Measurements from ENCODE around the gene CRMP1.

Gene CRMP1

DNA sequence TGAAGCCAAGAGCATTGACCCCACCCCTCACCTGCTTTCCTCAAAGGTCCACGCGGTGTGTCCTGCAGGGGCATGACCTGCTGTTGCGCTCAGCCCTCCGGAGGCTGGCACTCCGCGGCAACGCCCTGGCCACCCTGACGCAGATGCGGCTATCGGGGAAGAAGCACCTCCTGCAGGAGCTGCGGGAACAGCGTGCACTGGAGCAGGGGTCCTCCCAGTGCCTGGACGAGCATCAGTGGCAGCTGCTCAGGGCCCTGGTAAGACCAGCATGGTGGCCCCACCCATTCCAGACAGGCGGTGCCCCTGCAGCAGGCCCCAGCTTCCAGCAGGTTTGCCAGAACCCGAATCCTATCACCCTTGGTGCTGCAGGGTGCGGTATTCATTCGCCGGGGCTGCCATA, 95.9 kb downstream of the CRMP1 start:
- no peak for DNase-seq (ENCODE audit: low read depth)

- DNase-seq (ENCODE audit: low read depth), result no peak
Observed at GRCh38 chr4:5795580-5795979, 97.3 kb downstream of the CRMP1 start.

DNA sequence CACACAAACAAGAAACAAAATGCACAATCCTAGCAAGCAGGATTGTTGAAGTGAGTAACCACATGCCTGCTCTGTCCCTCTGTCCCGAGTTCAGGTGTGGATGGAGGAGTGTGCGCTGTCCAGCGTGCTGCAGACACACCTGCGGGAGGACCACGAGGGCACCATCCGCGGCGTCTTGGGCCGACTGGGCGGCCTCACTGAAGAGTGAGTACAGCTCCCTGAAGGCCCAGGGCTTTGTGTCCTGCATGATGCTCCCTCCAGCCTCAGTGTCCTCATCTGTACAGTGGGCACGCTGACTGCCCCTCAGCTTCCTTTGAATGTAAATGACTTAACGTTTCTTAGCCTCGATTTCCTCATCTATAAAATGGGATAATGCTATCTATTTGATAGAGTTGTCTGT, 99.4 kb downstream of the CRMP1 start:
- no peak for DNase-seq (ENCODE audit: low read depth)

DNA sequence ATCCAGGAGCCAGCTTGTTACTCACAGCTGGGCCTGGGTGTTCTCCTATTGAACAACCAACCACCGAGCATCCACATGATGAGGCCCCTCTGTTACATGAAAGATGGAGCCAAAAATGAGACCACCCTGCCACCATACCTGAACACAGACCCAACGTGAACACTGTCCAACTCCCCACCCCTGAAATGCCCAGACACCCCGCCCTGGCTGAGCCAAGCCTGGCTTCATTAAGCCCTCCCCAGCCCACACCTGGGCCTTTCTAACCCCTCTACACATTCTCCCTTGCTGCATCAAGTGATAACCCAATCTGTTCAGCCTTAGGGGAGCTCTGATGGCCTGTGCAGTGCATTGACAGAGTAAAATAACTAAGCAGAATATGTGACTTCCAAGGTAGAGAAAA, 101.2 kb downstream of the CRMP1 start:
- DNase-seq (ENCODE audit: low read depth), result no peak

DNA sequence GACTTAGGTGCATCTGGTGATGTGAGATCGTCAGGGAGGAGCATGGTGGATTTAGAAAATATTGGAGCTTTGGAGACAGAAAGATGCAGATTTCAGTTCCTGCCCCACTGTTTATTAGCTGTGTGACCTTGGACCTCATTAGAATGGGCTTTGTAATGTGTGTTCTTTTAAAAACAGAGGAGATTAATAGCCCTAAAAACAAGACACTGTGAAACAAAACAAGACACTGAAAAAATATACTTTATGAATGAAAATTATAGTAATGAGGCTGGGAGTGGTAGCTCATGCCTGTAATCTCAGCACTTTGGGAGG, 102.4 kb downstream of the CRMP1 start:
- no peak for DNase-seq (ENCODE audit: low read depth)

DNA sequence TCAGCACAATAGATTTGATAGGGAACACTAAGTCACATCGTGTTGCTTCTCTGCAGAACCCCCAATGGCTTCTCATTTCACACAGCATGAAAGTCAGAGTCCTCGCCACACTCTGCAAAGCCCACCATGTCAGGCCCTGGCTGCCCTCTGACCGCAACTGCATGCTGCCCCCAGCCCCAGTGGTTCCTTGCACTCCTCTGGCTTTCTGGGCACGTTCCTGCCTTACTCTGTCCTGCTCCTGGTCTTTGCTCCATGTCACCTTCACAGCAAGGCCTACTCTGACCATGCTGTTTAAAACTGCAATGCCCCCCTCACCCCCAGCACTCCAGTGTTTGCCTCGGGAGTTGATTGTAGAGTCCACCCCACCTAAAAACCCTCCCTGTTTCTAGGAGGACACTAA, 103.7 kb downstream of the CRMP1 start:
- no peak for DNase-seq (ENCODE audit: low read depth)

- DNase-seq (ENCODE audit: low read depth), result no peak
Observed at GRCh38 chr4:5788144-5788543, 104.7 kb downstream of the CRMP1 start.

- no peak for DNase-seq (ENCODE audit: low read depth)
Observed at GRCh38 chr4:5787311-5787710, 105.6 kb downstream of the CRMP1 start.

GRCh38 chr4:5785806-5786680, 106.8 kb downstream of the CRMP1 start:
- DNase-seq (ENCODE audit: low read depth), result peak; percentile 49

DNA sequence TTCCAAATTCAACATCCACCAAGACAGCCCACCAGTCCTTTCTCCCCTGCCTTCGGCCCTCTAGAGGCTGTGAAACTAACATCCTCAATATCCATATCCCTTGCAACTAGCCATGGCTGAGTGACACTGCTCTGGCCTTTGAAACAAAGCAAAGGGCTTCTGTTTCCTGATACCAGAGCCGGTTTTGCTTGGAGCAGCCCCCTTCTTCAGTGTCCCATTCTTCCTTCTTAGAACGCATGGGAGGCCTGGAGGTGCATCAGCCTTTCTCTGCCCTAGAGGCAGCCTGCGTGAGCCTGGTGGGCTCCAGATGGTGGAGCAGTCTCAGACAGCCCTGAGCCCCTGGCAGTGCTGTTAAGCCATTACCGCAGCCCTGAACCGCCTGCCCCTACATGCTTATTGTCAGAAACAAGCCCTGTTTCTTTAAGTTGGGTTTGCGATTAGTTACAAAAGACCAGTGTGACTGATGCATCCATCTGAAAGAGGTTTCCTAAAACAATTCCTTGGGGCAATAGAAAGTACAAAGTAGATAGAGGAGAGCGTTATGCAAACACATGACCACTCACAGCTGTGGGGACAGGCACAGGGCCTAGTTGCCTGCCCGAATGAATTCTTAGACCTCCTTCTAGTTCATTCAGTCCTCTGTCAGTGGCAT, 107.8 kb downstream of the CRMP1 start:
- DNase-seq (ENCODE audit: low read depth), result no peak

- DNase-seq (ENCODE audit: low read depth), result no peak
Observed at GRCh38 chr4:5784021-5784420, 108.9 kb downstream of the CRMP1 start.

- DNase-seq (ENCODE audit: low read depth), result no peak
Observed at GRCh38 chr4:5783486-5783885, 109.4 kb downstream of the CRMP1 start.

- DNase-seq (ENCODE audit: low read depth), result no peak
Observed at GRCh38 chr4:5782829-5783476, 109.9 kb downstream of the CRMP1 start.

- no peak for DNase-seq (ENCODE audit: low read depth)
Observed at GRCh38 chr4:5781691-5782090, 111.2 kb downstream of the CRMP1 start.

DNA sequence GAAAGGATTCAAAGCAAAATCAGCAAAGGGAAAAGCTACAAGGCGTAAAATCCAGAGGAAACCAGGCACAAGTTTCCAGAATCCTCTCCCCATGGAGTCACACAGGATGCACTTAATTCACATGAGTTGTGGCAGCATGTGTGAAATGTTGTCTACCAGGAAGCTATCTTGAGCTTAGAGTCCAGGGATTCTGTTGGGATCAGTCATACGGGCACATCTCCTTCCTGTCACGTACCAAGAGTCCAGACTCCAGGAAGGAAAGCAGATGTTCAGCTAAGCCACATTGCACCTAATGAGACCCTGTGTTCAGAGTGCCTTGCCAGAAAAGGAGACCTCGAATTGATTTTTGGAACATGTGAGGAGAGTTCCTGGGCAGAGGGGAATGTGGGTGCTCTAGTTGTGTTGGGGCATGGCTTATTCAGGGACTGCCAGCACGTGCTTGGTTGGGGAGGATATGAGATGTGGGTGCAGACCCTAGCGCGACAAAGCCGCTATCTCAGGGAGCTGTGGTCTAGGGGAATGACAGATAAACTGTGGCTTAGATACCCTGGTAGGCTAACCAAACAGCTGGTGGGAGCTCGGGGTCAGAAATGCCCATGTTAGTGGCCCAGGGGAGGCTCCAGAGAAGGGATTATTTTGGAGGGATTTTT, 111.9 kb downstream of the CRMP1 start:
- peak; percentile 73 for DNase-seq (ENCODE audit: low read depth)

DNA sequence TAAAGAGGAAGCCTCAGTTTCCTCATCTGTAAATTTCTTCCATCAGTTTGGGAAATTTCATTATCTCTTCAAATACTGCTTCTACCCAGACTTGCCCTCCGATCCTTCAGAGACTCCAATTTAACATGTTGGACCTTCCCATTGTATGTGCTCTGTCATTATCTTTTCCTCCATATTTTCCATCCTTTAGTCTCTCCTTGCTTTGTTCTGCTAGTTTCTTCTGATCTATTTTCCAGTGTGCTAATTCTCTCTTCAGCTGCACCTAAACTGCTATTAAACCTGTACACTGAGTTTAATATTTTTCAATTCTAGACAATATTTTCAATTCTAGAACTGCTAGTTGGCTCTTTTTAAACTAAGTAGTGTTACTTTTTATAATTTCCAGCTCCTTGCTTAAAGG, 116.4 kb downstream of the CRMP1 start:
- DNase-seq (ENCODE audit: low read depth), result no peak

- DNase-seq (ENCODE audit: low read depth), result no peak
Observed at GRCh38 chr4:5774416-5775036, 118.4 kb downstream of the CRMP1 start.

- no peak for DNase-seq (ENCODE audit: low read depth)
Observed at GRCh38 chr4:5773271-5773555, 119.7 kb downstream of the CRMP1 start.

DNA sequence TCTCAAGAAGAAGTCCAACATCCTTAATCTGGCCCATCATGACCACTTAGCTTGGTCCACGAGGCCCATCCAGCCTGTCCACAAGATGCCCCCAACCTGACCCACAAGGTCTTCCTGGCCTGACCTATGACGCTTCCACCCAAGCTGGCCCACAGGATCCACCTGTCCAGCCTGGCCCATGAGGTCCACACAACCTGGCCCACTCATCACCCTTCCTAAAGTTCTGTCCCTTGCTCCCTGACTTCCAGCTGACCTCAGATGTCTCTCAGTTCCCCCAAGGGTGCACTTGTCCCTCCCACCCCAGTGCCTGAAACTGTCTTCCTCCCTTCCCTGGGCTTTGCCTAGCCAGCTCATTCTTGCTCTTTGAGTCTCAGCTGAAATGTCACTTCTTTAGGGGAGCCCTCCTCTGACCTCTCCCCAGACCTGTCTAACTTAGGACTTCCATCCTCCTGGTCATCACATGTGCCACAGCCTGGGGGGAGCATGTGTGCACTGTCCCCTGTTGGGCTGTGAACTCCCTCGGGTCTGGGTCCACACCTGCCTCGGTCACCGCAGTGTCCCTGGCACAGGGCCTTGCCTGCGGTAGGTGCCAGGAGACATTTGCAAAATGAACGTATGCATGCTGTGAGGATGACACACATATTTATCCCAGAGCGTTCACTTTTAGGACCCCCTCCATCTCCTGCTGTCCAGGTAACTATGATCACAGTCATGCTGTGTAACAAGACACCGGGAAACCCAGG, 120.2 kb downstream of the CRMP1 start:
- no peak for DNase-seq (ENCODE audit: low read depth)
